Large intestine (tissue), 12 donors: ENCODE data around the gene TRIM17. TPM values are rescaled to one million over a fixed set of nuclear protein-coding genes. Genes with fewer than 3 reads are reported as not detected.

Experiments
- DNase-seq, 2 donors: peaks; one replicate each; pipeline versions ENCODE4 v3.0.0 to v3.0.0-alpha.2; 2013
- H3K27ac ChIP-seq: one replicate; pipeline ENCODE4 v1.5.1; 2013; ENCODE audit warnings: low read length
- H3K27me3 ChIP-seq: 2 replicates; pipeline ENCODE4 v1.6.1; 2013; ENCODE audit warnings: low read length; ENCODE audit not compliant: control insufficient read depth, insufficient read depth
- H3K36me3 ChIP-seq: 2 replicates; pipeline ENCODE4 v1.6.1; 2013; ENCODE audit warnings: low read length; ENCODE audit not compliant: control insufficient read depth, insufficient read depth
- H3K4me1 ChIP-seq: one replicate; pipeline ENCODE4 v1.6.1; 2013; ENCODE audit warnings: low read length; ENCODE audit not compliant: control insufficient read depth, insufficient read depth
- H3K4me3 ChIP-seq: one replicate; pipeline ENCODE4 v1.5.1; 2013; ENCODE audit warnings: low read length
- H3K9me3 ChIP-seq: one replicate; pipeline ENCODE4 v1.6.1; 2013; ENCODE audit warnings: mild to moderate bottlenecking, low read depth, low read length, moderate library complexity; ENCODE audit not compliant: control insufficient read depth
- WGBS: methylation state at CpG from one replicate; pipeline ENCODE4 v1.1.5; 2013; ENCODE audit warnings: low lambda C conversion rate; ENCODE audit not compliant: insufficient coverage; 5-methylcytosine and 5-hydroxymethylcytosine counted together
- long read RNA-seq, 11 donors: transcript quantifications; one replicate each; lab custom pipeline, GENCODE V29; 2026
- polyA plus RNA-seq: library from polyadenylated mRNA; unstranded; fragments of 120-200 nt; gene quantifications from one replicate; pipeline ENCODE4 v1.2.1, GENCODE V29; 2013

TRIM17 gene, protein sequence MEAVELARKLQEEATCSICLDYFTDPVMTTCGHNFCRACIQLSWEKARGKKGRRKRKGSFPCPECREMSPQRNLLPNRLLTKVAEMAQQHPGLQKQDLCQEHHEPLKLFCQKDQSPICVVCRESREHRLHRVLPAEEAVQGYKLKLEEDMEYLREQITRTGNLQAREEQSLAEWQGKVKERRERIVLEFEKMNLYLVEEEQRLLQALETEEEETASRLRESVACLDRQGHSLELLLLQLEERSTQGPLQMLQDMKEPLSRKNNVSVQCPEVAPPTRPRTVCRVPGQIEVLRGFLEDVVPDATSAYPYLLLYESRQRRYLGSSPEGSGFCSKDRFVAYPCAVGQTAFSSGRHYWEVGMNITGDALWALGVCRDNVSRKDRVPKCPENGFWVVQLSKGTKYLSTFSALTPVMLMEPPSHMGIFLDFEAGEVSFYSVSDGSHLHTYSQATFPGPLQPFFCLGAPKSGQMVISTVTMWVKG
- 1.3 TPM for polyA plus RNA-seq
- long read RNA-seq, donor 1: 0 reads
- long read RNA-seq, donor 2: 0 reads
- long read RNA-seq, donor 3: 0 reads
- long read RNA-seq, donor 4: 0 reads
- long read RNA-seq, donor 5: 0 reads
- long read RNA-seq, donor 6: 0 reads
- long read RNA-seq, donor 7, partial matches to known transcripts: 0 of 1 reads
- long read RNA-seq, donor 7, other reads (novel, unspliced or antisense): 0 of 1 reads
- long read RNA-seq, donor 8: 0 reads
- long read RNA-seq, donor 9: 0 reads
- long read RNA-seq, donor 10: 0 reads
- long read RNA-seq, donor 11: 0 reads

DNA sequence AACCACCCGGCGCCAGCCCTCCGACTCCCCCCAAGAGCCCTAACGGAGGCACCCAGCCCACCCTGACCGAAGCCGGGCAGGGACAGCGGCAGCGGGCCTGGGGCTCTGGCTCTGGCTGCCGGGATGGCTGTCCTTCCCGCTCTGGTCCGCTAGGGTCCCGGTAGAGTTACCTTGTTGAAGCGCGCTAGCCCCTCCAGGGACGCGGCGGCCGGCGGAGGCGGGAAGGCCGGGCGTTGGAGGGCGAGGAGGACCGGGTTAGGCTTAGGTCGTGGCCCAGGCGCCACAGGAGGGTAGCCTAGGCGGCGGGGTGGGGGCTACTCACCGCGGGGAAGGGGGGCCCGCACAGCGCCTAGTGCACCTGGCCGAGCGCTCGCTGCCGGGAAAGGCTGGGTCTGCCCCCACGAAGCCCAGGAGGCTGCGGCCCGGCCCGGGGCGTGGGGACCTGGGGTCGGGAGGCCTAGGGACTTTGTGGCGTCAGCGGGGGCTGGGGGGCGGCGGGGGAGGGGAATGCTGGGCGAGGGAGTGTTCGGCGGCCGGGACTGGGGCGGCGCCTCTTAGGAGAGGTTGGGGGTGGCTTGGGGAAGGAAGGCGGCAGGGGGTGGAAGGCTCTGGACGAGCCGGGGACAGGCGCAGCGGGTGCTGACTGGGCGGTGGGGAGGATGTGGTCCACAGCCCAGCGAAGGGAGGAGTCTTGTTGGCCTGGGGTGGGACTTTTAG is at the start of gene TRIM17:
TSS of gene TRIM17 (minus strand) at position 645 of the 717 bp plus-strand sequence. CDS start 1,789 bp downstream, outside the sequence.
- peak within 1 kb of the TSS; percentile 21 for H3K4me3 ChIP-seq
- no peaks in the 10 kb centered on the region for H3K36me3 ChIP-seq
- peaks cover 47% of the 10 kb centered on the region for H3K27me3 ChIP-seq
- H3K9me3 ChIP-seq: peaks cover 3% of the 10 kb centered on the region
- peak; percentile 12 to 27 for DNase-seq
- WGBS: no CpG with 5 or more reads among the region's 59 CpGs
- no peak within 1 kb of the TSS for H3K27ac ChIP-seq
- peaks cover 9% of the 10 kb centered on the region for H3K4me1 ChIP-seq

DNA sequence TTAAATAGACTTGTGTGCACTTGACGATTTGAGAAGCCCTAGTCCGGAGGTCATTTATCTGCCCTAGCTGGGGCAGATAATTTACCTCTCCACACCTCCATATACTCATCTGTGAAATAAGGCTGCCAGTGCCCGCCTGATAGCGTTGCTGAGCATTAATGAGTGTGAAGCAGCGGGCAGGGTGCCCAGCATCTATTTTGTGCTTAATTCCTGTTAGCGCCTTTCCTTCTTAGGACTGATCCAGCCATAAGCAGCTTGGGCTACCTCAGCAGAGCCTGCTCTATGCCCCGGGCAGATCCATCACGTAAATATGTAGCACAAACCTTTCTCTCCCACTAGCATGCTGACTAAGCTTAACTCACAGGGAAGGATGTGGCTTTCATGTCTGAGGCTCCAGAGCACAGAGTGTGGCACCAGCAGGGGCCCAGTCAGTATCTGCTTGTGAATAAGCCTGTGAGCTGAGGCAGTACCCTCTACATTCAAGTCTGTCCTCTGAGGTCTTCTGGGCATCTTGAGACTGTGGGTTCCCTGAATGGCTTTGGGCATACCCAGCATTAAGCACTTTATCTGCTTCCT is 49.0 kb upstream of the TRIM17 start:
- H3K9me3 ChIP-seq: no peaks in the 10 kb centered on the region
- H3K4me1 ChIP-seq: peaks cover 5% of the 10 kb centered on the region
- no peaks in the 10 kb centered on the region for H3K36me3 ChIP-seq
- H3K27me3 ChIP-seq: peaks cover 85% of the 10 kb centered on the region
- no peak for DNase-seq
- no peak overlapping the region for H3K4me3 ChIP-seq
- WGBS: no CpG with 5 or more reads among the region's 8 CpGs
- no peak overlapping the region for H3K27ac ChIP-seq

DNA sequence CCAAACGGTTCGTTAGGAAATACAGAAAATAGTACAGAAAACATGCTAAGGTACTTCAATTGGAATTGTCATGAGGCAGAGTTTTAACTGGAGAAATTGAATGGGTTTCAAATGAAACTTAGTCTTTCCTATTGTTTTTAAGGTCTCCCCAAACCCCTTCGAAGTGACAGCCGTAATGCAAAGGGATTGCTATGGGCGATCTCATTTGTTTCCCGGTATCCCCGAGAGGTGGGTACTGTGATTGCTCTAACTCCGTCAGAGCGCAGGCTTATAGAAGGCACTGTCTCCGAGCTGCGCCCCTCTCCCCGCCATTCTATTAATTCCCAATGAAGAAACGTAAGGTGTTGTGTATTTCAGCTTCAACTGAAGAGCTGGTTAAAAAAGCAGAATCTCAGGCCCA is 48.5 kb upstream of the TRIM17 start:
- H3K4me3 ChIP-seq: no peak overlapping the region

DNA sequence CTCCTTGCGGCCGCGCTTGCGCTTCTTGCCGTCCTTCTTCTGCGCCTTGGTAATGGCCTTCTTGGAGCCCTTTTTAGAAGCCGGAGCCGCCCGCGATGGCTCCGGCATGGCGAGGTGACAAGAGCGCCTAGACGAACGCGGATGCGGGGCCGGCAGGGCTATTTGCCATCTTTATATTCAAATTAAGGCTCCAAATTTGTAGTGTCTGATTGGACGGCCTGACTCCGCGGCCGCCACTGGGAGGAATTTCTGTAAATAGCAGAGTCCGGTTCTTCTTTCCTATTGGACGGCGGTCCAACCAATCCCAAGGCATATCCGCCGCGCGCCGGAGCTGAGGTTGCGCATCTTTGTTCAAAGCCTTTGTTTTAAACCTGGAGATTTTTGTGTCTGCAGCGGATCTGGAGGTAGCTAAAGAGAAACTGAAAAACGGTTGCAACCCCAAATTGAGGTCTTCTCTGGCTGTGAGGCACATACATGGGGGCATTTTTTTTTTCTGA is 47.9 kb upstream of the TRIM17 start:
- Histone ChIP-seq H3K4me3 (no peak overlapping the region), H3K36me3 (no peaks in the 10 kb centered on the region), H3K4me1 (peaks cover 6% of the 10 kb centered on the region), H3K27ac (no peak overlapping the region), H3K27me3 (peaks cover 77% of the 10 kb centered on the region), H3K9me3 (no peaks in the 10 kb centered on the region)
- no CpG with 5 or more reads among the region's 33 CpGs for whole genome bisulfite sequencing
- DNase-seq: peak in 1 of 2 donors; percentile 65

More for the DNA sequence above, 48.5 kb upstream of the TRIM17 start:
- Histone ChIP-seq H3K9me3 (no peaks in the 10 kb centered on the region), H3K27me3 (peaks cover 83% of the 10 kb centered on the region), H3K36me3 (no peaks in the 10 kb centered on the region), H3K27ac (no peak overlapping the region), H3K4me1 (peaks cover 5% of the 10 kb centered on the region)
- DNase-seq: no peak
- WGBS: no CpG with 5 or more reads among the region's 13 CpGs

DNA sequence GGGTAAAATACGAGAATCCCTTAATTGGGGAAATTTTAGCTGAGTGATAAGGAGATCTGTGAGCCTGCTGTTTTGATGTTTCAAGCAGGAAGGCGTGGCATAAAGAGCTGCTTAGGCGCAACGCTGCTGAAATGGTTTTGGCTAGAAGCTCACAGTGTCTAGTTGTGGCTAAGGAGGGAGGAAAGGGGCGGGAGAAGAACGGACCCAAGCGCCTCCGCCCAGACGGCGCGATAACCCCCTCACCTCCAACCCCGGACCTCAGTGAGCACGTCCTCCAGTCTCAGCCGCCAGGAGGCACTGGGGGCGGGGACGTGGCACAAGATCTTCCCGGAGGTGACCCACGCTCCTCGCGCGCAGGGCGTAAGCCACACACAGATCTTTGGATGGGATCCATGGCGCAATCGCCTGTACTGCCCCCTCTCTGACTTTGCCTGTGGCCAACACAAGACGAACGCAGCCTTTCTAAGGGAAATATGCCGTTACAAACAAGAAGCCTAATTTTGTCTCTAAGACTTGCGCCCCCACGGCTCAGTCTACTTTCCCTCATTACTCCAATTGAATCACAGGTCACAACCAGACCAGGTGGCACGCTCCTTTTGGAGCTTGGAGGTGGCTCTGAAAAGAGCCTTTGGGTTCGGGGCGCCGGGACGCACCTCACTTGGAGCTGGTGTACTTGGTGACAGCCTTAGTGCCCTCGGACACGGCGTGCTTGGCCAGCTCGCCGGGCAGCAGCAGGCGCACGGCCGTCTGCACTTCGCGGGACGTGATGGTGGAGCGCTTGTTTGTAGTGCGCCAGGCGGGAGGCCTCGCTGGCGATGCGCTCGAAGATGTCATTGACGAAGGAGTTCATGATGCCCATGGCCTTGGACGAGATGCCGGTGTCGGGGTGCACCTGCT is 47.1 kb upstream of the TRIM17 start:
- Histone ChIP-seq H3K27ac (no peak overlapping the region), H3K4me1 (peaks cover 12% of the 10 kb centered on the region), H3K4me3 (no peak overlapping the region), H3K36me3 (no peaks in the 10 kb centered on the region), H3K9me3 (no peaks in the 10 kb centered on the region), H3K27me3 (peaks cover 70% of the 10 kb centered on the region)
- DNase-seq: peak in 1 of 2 donors; percentile 29
- WGBS: 20% methylated on average over 1 of the region's 56 CpGs

DNA sequence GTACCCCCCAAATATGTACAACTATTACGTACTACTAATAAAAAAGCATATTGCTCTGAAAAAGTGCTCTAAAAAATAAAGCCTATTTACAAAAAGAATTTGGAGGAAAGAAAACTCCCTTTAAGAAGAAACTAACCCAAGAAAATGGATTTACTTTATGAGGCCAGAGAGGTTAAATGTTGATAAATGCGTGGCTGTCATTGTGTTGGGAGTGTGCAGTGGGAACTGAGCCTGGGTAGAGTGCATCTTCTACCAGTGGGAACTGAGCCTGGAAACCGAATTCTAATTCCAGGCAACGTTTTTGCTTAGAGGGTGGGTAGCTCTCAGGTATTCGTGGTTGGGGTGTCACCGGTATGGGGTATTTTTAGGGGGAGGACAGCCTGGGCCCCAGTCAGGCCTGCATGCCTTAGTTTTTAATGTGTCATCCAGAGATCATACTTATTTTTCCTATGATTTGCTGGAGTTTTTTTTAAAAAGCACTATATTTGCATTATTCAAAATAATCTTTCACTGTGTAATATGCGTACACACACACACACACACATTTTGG is 46.4 kb upstream of the TRIM17 start:
- Histone ChIP-seq H3K27ac (no peak overlapping the region), H3K36me3 (no peaks in the 10 kb centered on the region), H3K27me3 (peaks cover 64% of the 10 kb centered on the region), H3K9me3 (no peaks in the 10 kb centered on the region), H3K4me3 (no peak overlapping the region), H3K4me1 (peaks cover 12% of the 10 kb centered on the region)
- 67% methylated on average over 1 of the region's 7 CpGs for WGBS
- no peak for DNase-seq

DNA sequence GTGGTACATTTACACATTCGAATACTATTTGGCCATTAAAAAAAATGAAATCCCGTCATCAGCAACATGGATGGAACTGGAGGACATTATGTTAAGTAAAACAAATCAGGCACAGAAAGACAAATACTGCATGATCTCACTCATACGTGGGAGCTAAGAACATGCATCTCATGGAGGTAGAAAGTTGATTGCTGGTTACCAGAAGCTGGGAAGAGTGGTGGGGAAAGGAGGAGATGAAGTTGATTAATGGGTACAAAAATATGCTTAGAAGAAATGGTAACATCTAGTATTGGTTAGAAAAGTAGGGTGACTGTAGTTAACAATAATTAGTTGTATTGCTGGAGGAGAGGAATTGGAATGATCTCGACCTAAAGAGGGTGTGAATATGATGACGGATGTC is 45.9 kb upstream of the TRIM17 start:
- Histone ChIP-seq H3K9me3 (no peaks in the 10 kb centered on the region), H3K4me1 (peaks cover 12% of the 10 kb centered on the region), H3K27ac (no peak overlapping the region), H3K27me3 (peaks cover 59% of the 10 kb centered on the region), H3K4me3 (no peak overlapping the region), H3K36me3 (no peaks in the 10 kb centered on the region)
- no peak for DNase-seq
- 86% methylated on average over 2 of the region's 5 CpGs for WGBS

DNA sequence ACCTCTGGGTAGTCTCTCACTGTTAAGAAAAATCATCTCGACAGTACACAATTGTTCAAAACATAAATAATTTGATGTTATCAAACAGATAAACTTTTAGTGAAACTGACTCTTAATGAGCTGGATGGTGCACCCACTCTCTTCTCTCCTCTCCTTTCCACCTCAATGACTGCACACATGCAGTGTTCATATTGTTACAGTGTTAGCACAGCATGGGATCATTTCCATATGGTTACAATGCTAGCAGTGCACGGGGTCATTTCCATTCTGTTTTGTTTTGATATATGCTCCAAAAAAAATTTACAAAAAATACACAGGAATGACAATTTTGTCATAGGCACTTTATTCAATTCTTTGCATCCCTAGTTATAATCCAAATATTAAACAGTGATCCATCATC is 44.2 kb upstream of the TRIM17 start:
- 100% methylated on average over 2 of the region's 2 CpGs for WGBS
- H3K27me3 ChIP-seq: peaks cover 44% of the 10 kb centered on the region
- no peaks in the 10 kb centered on the region for H3K36me3 ChIP-seq

More for the DNA sequence above, 44.2 kb upstream of the TRIM17 start:
- H3K4me3 ChIP-seq: no peak overlapping the region
- peaks cover 15% of the 10 kb centered on the region for H3K4me1 ChIP-seq
- no peak overlapping the region for H3K27ac ChIP-seq
- DNase-seq: no peak
- H3K9me3 ChIP-seq: no peaks in the 10 kb centered on the region
